SK-N-SH (cell line): ENCODE data around the gene RIOX2. TPM values are rescaled to one million over a fixed set of nuclear protein-coding genes. Genes with fewer than 3 reads are reported as not detected.

Experiments used
- CTCF ChIA-PET: fragments of 300-600, 350-600 bp; formaldehyde crosslinking; extraction: SDS; loops from one replicate; lab custom pipeline; 2021; lab: Yijun Ruan, JAX
- POLR2A ChIA-PET: fragments of 350-600 bp; sonication (Branson Sonifier 250); formaldehyde crosslinking; extraction: SDS; loops from one replicate; lab custom pipeline; 2020; ENCODE audit warnings: antibody characterized with exemption, inconsistent platforms; lab: Yijun Ruan, JAX
- DNase-seq: peaks from one replicate; pipeline ENCODE4 v3.0.0; 2012
- H2AFZ ChIP-seq: fragments of 200-600 bp; sonication (generic); 2 replicates; pipeline ENCODE4 v1.8.1; 2016; ENCODE audit warnings: antibody characterized with exemption, mild to moderate bottlenecking, low read depth
- H3F3A ChIP-seq: fragments of 200-600 bp; sonication (generic); replicated peaks from 2 replicates; pipeline ENCODE3; 2016; ENCODE audit warnings: antibody characterized with exemption, mild to moderate bottlenecking; ENCODE audit not compliant: insufficient read depth
- H3K27ac ChIP-seq, 2 experiments: fragments of 200-500 bp in 1 of 2; fragments of 200-600 bp in 1 of 2; sonication (Bioruptor generic) in 1 of 2; sonication (generic), shearing (Covaris generic) in 1 of 2; 2 replicates each; pipeline versions ENCODE4 v1.5.1 to v1.6.1; 2014 to 2016; ENCODE audit warnings: low read depth in 2 of 2, inconsistent platforms in 1 of 2, low read length in 1 of 2, mild to moderate bottlenecking in 1 of 2, mixed read lengths in 1 of 2
- H3K27me3 ChIP-seq: fragments of 200-600 bp; sonication (generic), shearing (Covaris generic); 2 replicates; pipeline ENCODE4 v1.6.1; 2016; ENCODE audit warnings: mixed run types; ENCODE audit not compliant: insufficient read depth
- H3K36me3 ChIP-seq, 2 experiments: fragments of 200-500 bp in 1 of 2; fragments of 200-600 bp in 1 of 2; sonication (Bioruptor generic) in 1 of 2; sonication (generic) in 1 of 2; replicated peaks in 1 of 2; 2 replicates each; pipeline versions ENCODE3 to v1.5.1; 2014 to 2016; ENCODE audit warnings: low read length in 1 of 2, mild to moderate bottlenecking in 1 of 2; ENCODE audit not compliant: insufficient read depth in 2 of 2, control insufficient read depth in 1 of 2
- H3K4me1 ChIP-seq, 2 experiments: fragments of 200-500 bp in 1 of 2; fragments of 200-600 bp in 1 of 2; sonication (Bioruptor generic) in 1 of 2; sonication (generic), shearing (Covaris generic) in 1 of 2; 2 replicates each; pipeline versions ENCODE4 v1.5.1 to v1.6.1; 2014 to 2016; ENCODE audit warnings: low read depth in 1 of 2, low read length in 1 of 2, mixed run types in 1 of 2; ENCODE audit not compliant: insufficient read depth in 2 of 2, control insufficient read depth in 1 of 2
- H3K4me2 ChIP-seq: fragments of 200-600 bp; sonication (generic), shearing (Covaris generic); 2 replicates; pipeline ENCODE4 v1.6.1; 2017; ENCODE audit warnings: mixed run types
- H3K4me3 ChIP-seq, 2 experiments: fragments of 200-500 bp in 1 of 2; fragments of 200-600 bp in 1 of 2; sonication (Bioruptor generic) in 1 of 2; sonication (generic), shearing (Covaris generic) in 1 of 2; 2 replicates each; pipeline versions ENCODE4 v1.5.1 to v1.8.1; 2014 to 2016; ENCODE audit warnings: low read depth in 2 of 2, inconsistent platforms in 1 of 2, low read length in 1 of 2, mild to moderate bottlenecking in 1 of 2, mixed read lengths in 1 of 2, moderate library complexity in 1 of 2
- H3K79me2 ChIP-seq: fragments of 200-600 bp; sonication (generic); 2 replicates; pipeline ENCODE4 v1.8.1; 2017; ENCODE audit warnings: mild to moderate bottlenecking; ENCODE audit not compliant: insufficient read depth
- H3K9ac ChIP-seq: fragments of 200-600 bp; sonication (generic); 2 replicates; pipeline ENCODE4 v1.6.1; 2017; ENCODE audit warnings: mixed run types
- H3K9me2 ChIP-seq: fragments of 200-600 bp; sonication (generic); 2 replicates; pipeline ENCODE4 v1.6.1; 2017; ENCODE audit warnings: mixed run types
- H3K9me3 ChIP-seq: fragments of 200-600 bp; sonication (generic); 2 replicates; pipeline ENCODE4 v1.6.1; 2017; ENCODE audit warnings: mixed run types, mild to moderate bottlenecking, moderate library complexity
- H4K20me1 ChIP-seq: fragments of 200-600 bp; sonication (generic); 2 replicates; pipeline ENCODE4 v1.6.1; 2017; ENCODE audit warnings: mild to moderate bottlenecking, mixed run types; ENCODE audit not compliant: insufficient read depth
- CHD2 ChIP-seq: fragments of 150-350 bp; IDR thresholded peaks from 2 replicates; pipeline ENCODE4 v1.6.1; 2018; ENCODE audit warnings: low read length; ENCODE audit not compliant: partially characterized antibody
- ELF1 ChIP-seq: IDR thresholded peaks from 2 replicates; pipeline ENCODE4 v1.4.0; 2012
- EZH2phosphoT487 ChIP-seq: fragments of 200-600 bp; sonication (generic); IDR thresholded peaks from 2 replicates; pipeline ENCODE4 v1.6.1; 2017; ENCODE audit warnings: low read depth, mixed run types, mild to moderate bottlenecking, antibody characterized with exemption, moderate library complexity, borderline replicate concordance
- FOXJ3 ChIP-seq: sonication (generic); formaldehyde crosslinking; IDR thresholded peaks from 2 replicates; pipeline ENCODE4 v1.5.1; 2020; ENCODE audit warnings: mild to moderate bottlenecking, missing genetic modification reagents
- GATA2 ChIP-seq: sonication (generic); formaldehyde crosslinking; IDR thresholded peaks from 2 replicates; pipeline ENCODE4 v1.5.0; 2020; ENCODE audit warnings: mild to moderate bottlenecking, missing genetic modification reagents
- IRF3 ChIP-seq: fragments of 150-350 bp; IDR thresholded peaks from 2 replicates; pipeline ENCODE4 v1.6.1; 2016; ENCODE audit warnings: mild to moderate bottlenecking, low read depth, low read length
- JUND ChIP-seq: IDR thresholded peaks from 2 replicates; pipeline ENCODE4 v1.4.0; 2012
- MEF2A ChIP-seq: IDR thresholded peaks from 2 replicates; pipeline ENCODE4 v1.4.0; 2012; ENCODE audit warnings: low read depth, borderline replicate concordance
- NRF1 ChIP-seq: IDR thresholded peaks from 2 replicates; pipeline ENCODE4 v1.6.1; 2012; ENCODE audit warnings: low read depth, mild to moderate bottlenecking, low read length
- POLR2AphosphoS5 ChIP-seq: IDR thresholded peaks from 2 replicates; pipeline ENCODE4 v1.6.1; 2012; ENCODE audit warnings: low read depth, low read length
- SMC3 ChIP-seq: IDR thresholded peaks from 2 replicates; pipeline ENCODE4 v1.6.1; 2012; ENCODE audit warnings: low read depth, low read length, improper control_type of control experiment
- TAF1 ChIP-seq: IDR thresholded peaks from 2 replicates; pipeline ENCODE4 v1.6.1; 2012; ENCODE audit warnings: low read depth, mild to moderate bottlenecking, low read length, moderate library complexity, borderline replicate concordance
- TCF12 ChIP-seq: IDR thresholded peaks from 2 replicates; pipeline ENCODE4 v1.4.0; 2012
- TEAD4 ChIP-seq: IDR thresholded peaks from 2 replicates; pipeline ENCODE4 v1.4.0; 2012; ENCODE audit warnings: mild to moderate bottlenecking, borderline replicate concordance; ENCODE audit not compliant: insufficient read depth
- WGBS: methylation state at CpG from one replicate; pipeline ENCODE4 v1.1.6; 2017; ENCODE audit warnings: low lambda C conversion rate; 5-methylcytosine and 5-hydroxymethylcytosine counted together
- polyA plus RNA-seq, 3 experiments: library from polyadenylated mRNA; depleted of rRNA; stranded (reverse); fragments of >200 nt; gene quantifications; 2 replicates each; pipeline ENCODE4 v1.2.3, GENCODE V29; 2012
- TF ChIP-seq, protein P1 (sequence below): fragments of 150-350 bp; IDR thresholded peaks from 2 replicates; pipeline ENCODE4 v1.6.1; 2017; ENCODE audit warnings: antibody characterized with exemption, low read length, low read depth, borderline replicate concordance
- TF ChIP-seq, protein P2 (sequence below): IDR thresholded peaks from 2 replicates; pipeline ENCODE4; 2012
- TF ChIP-seq, protein P3 (sequence below): IDR thresholded peaks from 2 replicates; pipeline ENCODE4 v1.6.1; 2012; ENCODE audit warnings: mild to moderate bottlenecking, low read depth, low read length, moderate library complexity

Gene RIOX2
- polyA plus RNA-seq, 1 of the 3 experiments (the other 2 are of a cell fraction) = 12.9 TPM

GRCh38 chr3:97996988-97997387, 24.8 kb upstream of the RIOX2 start (continued):
- TF ChIP-seq SMC3 (no peak), TAF1 (no peak)

DNA sequence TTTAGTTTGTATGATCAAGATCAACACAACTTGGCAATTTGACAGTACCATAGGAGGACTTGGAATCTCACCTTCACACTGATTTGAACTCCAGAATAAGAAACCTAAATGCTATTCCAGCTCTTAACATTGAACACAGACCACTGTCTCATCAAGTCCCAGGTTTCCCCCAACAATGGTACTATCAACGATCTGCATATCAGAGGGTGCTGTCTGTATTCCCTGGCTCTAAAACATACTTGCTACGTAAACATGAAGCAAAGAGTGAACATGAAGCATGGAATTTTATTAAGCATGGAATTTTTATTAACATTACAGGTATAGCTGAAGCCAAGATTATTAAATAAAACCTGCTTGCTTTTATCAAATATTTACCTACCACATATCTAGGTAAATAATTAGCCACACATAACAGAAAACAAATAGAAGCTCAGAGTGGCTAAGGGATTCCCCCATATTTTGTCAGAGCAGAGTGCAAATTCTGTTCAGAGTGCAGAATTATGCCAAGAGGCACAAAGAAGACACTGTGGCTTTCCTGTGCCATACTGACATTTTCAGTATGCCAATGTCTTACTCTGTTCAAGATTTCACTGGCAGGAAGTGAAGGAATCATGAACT, 22.2 kb upstream of the RIOX2 start:
- no peaks in the 10 kb centered on the region for H3K9me2 ChIP-seq
- no peak overlapping the region for H3K4me2 ChIP-seq
- no peak overlapping the region for H3K9ac ChIP-seq
- H4K20me1 ChIP-seq = no peaks in the 10 kb centered on the region
- POLR2A ChIA-PET = no interaction called here
- no peak overlapping the region for H3K4me3 ChIP-seq
- H3K27ac ChIP-seq = no peak overlapping the region
- 8% methylated on average over 2 of the region's 2 CpGs for WGBS
- CTCF ChIA-PET = no interaction called here
- TF ChIP-seq, protein P1, sequence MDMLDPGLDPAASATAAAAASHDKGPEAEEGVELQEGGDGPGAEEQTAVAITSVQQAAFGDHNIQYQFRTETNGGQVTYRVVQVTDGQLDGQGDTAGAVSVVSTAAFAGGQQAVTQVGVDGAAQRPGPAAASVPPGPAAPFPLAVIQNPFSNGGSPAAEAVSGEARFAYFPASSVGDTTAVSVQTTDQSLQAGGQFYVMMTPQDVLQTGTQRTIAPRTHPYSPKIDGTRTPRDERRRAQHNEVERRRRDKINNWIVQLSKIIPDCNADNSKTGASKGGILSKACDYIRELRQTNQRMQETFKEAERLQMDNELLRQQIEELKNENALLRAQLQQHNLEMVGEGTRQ = no peak
- TF ChIP-seq ELF1 = no peak
- TF ChIP-seq FOXJ3 = no peak
- TF ChIP-seq GATA2 (CRISPR knock-in tag) = no peak
- no peak for TF ChIP-seq TEAD4
- TF ChIP-seq JUND = no peak
- TF ChIP-seq CHD2 = no peak
- no peak for TF ChIP-seq IRF3
- no peak for TF ChIP-seq NRF1
- TF ChIP-seq, protein P2, sequence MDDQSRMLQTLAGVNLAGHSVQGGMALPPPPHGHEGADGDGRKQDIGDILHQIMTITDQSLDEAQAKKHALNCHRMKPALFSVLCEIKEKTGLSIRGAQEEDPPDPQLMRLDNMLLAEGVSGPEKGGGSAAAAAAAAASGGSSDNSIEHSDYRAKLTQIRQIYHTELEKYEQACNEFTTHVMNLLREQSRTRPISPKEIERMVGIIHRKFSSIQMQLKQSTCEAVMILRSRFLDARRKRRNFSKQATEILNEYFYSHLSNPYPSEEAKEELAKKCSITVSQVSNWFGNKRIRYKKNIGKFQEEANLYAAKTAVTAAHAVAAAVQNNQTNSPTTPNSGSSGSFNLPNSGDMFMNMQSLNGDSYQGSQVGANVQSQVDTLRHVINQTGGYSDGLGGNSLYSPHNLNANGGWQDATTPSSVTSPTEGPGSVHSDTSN = no peak
- no peak for TF ChIP-seq POLR2AphosphoS5
- no peak for TF ChIP-seq EZH2phosphoT487
- TF ChIP-seq MEF2A = no peak
- no peak for TF ChIP-seq TCF12
- TF ChIP-seq, protein P3, sequence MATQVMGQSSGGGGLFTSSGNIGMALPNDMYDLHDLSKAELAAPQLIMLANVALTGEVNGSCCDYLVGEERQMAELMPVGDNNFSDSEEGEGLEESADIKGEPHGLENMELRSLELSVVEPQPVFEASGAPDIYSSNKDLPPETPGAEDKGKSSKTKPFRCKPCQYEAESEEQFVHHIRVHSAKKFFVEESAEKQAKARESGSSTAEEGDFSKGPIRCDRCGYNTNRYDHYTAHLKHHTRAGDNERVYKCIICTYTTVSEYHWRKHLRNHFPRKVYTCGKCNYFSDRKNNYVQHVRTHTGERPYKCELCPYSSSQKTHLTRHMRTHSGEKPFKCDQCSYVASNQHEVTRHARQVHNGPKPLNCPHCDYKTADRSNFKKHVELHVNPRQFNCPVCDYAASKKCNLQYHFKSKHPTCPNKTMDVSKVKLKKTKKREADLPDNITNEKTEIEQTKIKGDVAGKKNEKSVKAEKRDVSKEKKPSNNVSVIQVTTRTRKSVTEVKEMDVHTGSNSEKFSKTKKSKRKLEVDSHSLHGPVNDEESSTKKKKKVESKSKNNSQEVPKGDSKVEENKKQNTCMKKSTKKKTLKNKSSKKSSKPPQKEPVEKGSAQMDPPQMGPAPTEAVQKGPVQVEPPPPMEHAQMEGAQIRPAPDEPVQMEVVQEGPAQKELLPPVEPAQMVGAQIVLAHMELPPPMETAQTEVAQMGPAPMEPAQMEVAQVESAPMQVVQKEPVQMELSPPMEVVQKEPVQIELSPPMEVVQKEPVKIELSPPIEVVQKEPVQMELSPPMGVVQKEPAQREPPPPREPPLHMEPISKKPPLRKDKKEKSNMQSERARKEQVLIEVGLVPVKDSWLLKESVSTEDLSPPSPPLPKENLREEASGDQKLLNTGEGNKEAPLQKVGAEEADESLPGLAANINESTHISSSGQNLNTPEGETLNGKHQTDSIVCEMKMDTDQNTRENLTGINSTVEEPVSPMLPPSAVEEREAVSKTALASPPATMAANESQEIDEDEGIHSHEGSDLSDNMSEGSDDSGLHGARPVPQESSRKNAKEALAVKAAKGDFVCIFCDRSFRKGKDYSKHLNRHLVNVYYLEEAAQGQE = no peak
- H3F3A ChIP-seq = no peaks in the 10 kb centered on the region
- no peaks in the 10 kb centered on the region for H3K79me2 ChIP-seq
- no peaks in the 10 kb centered on the region for H3K4me1 ChIP-seq
- no peaks in the 10 kb centered on the region for H3K9me3 ChIP-seq
- H3K36me3 ChIP-seq = no peaks in the 10 kb centered on the region
- no peak overlapping the region for H2AFZ ChIP-seq
- H3K27me3 ChIP-seq = no peaks in the 10 kb centered on the region
- DNase-seq = no peak
